Lower lobe of right lung (tissue), 2 donors: ENCODE results near the gene C3orf49. TPM values are rescaled to one million over a fixed set of nuclear protein-coding genes. Genes with fewer than 3 reads are reported as not detected.

ENCODE experiments used
- ATAC-seq, 2 donors: fragments of 200-7000 bp; cut with Tn5 transposase; one replicate each; pipeline ENCODE4 v1.9.1; 2020 to 2022; ENCODE audit warnings: mild to moderate bottlenecking in 2 of 2, moderate library complexity in 2 of 2
- DNase-seq: peaks from one replicate; pipeline ENCODE4 v3.0.0-alpha.2; 2020
- H3K27ac ChIP-seq: fragments of 200-600 bp; one replicate; pipeline ENCODE4 v1.8.0; 2022
- H3K27me3 ChIP-seq: fragments of 200-600 bp; one replicate; pipeline ENCODE4 v1.8.0; 2022; ENCODE audit warnings: low read depth
- H3K36me3 ChIP-seq: fragments of 200-600 bp; one replicate; pipeline ENCODE4 v1.8.0; 2022; ENCODE audit warnings: mild to moderate bottlenecking
- H3K4me1 ChIP-seq: fragments of 200-600 bp; one replicate; pipeline ENCODE4 v1.8.0; 2022
- H3K4me3 ChIP-seq: fragments of 200-600 bp; one replicate; pipeline ENCODE4 v1.8.0; 2022; ENCODE audit warnings: mild to moderate bottlenecking
- H3K9me3 ChIP-seq: fragments of 200-600 bp; one replicate; pipeline ENCODE4 v1.8.0; 2022
- CTCF ChIP-seq: fragments of 200-600 bp; IDR thresholded peaks from one replicate; pipeline ENCODE4 v1.8.0; 2022; ENCODE audit warnings: antibody characterized with exemption, mild to moderate bottlenecking
- intact Hi-C: fragments of 100-400 bp; cut with DNase I; formaldehyde crosslinking; loops from one replicate; pipeline ENCODE4 v1.11.0; 2022
- total RNA-seq: library from RNA; stranded (reverse); fragmentation: NEBNext Ultra II Directional; extraction: Animal tissue kit (Norgen Biotek cat#: 25700); gene quantifications from one replicate; pipeline ENCODE4 v1.2.1, GENCODE V29; 2021
- donor health status: DM: no; HTN: yes; CAD: no; lungs with severe emphysema.

The C3orf49 gene
- total RNA-seq, 1 donor from 2014 or later: not detected

GRCh38 chr3:63864008-63864964 lies 45.2 kb downstream of the C3orf49 start:
- ATAC-seq: peak; percentile 79 to 81
- Histone ChIP-seq H3K9me3 (no peaks in the 10 kb centered on the region), H3K27ac (peak overlapping the region; percentile 91), H3K27me3 (no peaks in the 10 kb centered on the region), H3K4me3 (peak overlapping the region; percentile 84), H3K36me3 (no peaks in the 10 kb centered on the region), H3K4me1 (peaks cover 19% of the 10 kb centered on the region)
- intact Hi-C loops: no loop called here
- peak; percentile 63 for DNase-seq
- TF ChIP-seq CTCF: no peak

- H3K9me3 ChIP-seq: no peaks in the 10 kb centered on the region
- no peaks in the 10 kb centered on the region for H3K36me3 ChIP-seq
- TF ChIP-seq CTCF: no peak
- peak overlapping the region; percentile 84 for H3K4me3 ChIP-seq
- intact Hi-C loops: no loop called here
- no peaks in the 10 kb centered on the region for H3K27me3 ChIP-seq
- H3K4me1 ChIP-seq: peaks cover 19% of the 10 kb centered on the region
- no peak for ATAC-seq
- DNase-seq: no peak
- peak overlapping the region; percentile 91 for H3K27ac ChIP-seq
Observed at GRCh38 chr3:63864965-63865327, 45.8 kb downstream of the C3orf49 start.

GRCh38 chr3:63867225-63867624 lies 48.1 kb downstream of the C3orf49 start:
- intact Hi-C loops: no loop called here
- Histone ChIP-seq H3K9me3 (no peaks in the 10 kb centered on the region), H3K4me1 (peaks cover 18% of the 10 kb centered on the region), H3K27me3 (no peaks in the 10 kb centered on the region), H3K36me3 (no peaks in the 10 kb centered on the region), H3K4me3 (no peak overlapping the region), H3K27ac (no peak overlapping the region)
- DNase-seq (no peak), ATAC-seq (no peak)
- TF ChIP-seq CTCF: no peak

- DNase-seq (no peak), ATAC-seq (no peak)
- Histone ChIP-seq H3K27ac (no peak overlapping the region), H3K9me3 (no peaks in the 10 kb centered on the region), H3K4me3 (no peak overlapping the region), H3K4me1 (peaks cover 8% of the 10 kb centered on the region), H3K27me3 (no peaks in the 10 kb centered on the region), H3K36me3 (no peaks in the 10 kb centered on the region)
- TF ChIP-seq CTCF: no peak
- intact Hi-C loops: no loop called here
Observed at GRCh38 chr3:63869940-63870614, 51.0 kb downstream of the C3orf49 start.

- peaks cover 4% of the 10 kb centered on the region for H3K4me1 ChIP-seq
- no peak for DNase-seq
- no peak overlapping the region for H3K27ac ChIP-seq
- intact Hi-C loops: no loop called here
- H3K4me3 ChIP-seq: no peak overlapping the region
- H3K9me3 ChIP-seq: no peaks in the 10 kb centered on the region
- H3K36me3 ChIP-seq: no peaks in the 10 kb centered on the region
- ATAC-seq: no peak
- no peaks in the 10 kb centered on the region for H3K27me3 ChIP-seq
- TF ChIP-seq CTCF: no peak
Observed at GRCh38 chr3:63870615-63871005, 51.5 kb downstream of the C3orf49 start.
